GM12878 (cell line): ENCODE data around the gene PDE7B. TPM values are rescaled to one million over a fixed set of nuclear protein-coding genes. Genes with fewer than 3 reads are reported as not detected.

Experiments used
- ATAC-seq: fragments of 200-7000 bp; cut with Tn5 transposase; 3 replicates; pipeline ENCODE4 v1.9.1; 2020; ENCODE audit warnings: mild to moderate bottlenecking, moderate library complexity
- BruUV-seq: library from RNA; stranded (reverse); fragments of 400-500 nt; replicated peaks from 2 replicates; lab custom pipeline; 2021; lab: Mats Ljungman, UMichigan
- CTCF ChIA-PET: fragments of 300-600 bp; sonication (Branson Sonifier 250); formaldehyde crosslinking; extraction: SDS; loops from one replicate; lab custom pipeline; 2021; ENCODE audit warnings: inconsistent platforms; lab: Yijun Ruan, JAX
- POLR2A ChIA-PET: fragments of 350-600 bp; formaldehyde crosslinking; extraction: SDS; loops from one replicate; lab custom pipeline; 2021; ENCODE audit warnings: inconsistent platforms; lab: Charles Lee
- RAD21 ChIA-PET: fragments of 300-600 bp; sonication (Branson Sonifier 250); formaldehyde crosslinking; loops from one replicate; lab custom pipeline; 2023; ENCODE audit warnings: antibody characterized with exemption; ENCODE audit not compliant: unreplicated experiment; lab: Charles Lee
- SMC1A ChIA-PET: fragments of 300-600 bp; sonication (Branson Sonifier 250); formaldehyde crosslinking; loops from one replicate; lab custom pipeline; 2023; ENCODE audit not compliant: unreplicated experiment, uncharacterized antibody; lab: Charles Lee
- DNase-seq: peaks from one replicate; pipeline ENCODE4 v3.0.0-alpha.2; 2011; ENCODE audit warnings: low read depth, low spot score
- FAIRE-seq: peaks from 3 replicates; lab custom pipeline; 2011; peaks lifted over from hg19 to GRCh38; lab: Jason Lieb, UNC
- H2AFZ ChIP-seq: 2 replicates; pipeline ENCODE4 v1.6.0; 2011; ENCODE audit warnings: low read depth, low read length, control low read depth; ENCODE audit not compliant: control insufficient read depth
- H3K27ac ChIP-seq: 2 replicates; pipeline ENCODE4 v1.5.1; 2011; ENCODE audit warnings: control low read depth; ENCODE audit not compliant: control insufficient read depth, insufficient read depth
- H3K27me3 ChIP-seq, 2 experiments: replicated peaks in 1 of 2; 2 replicates each; pipeline versions ENCODE4 v1.6.0 to v1.6.1; 2011; ENCODE audit warnings: low read length in 1 of 2; ENCODE audit not compliant: control insufficient read depth in 2 of 2, insufficient read depth in 2 of 2
- H3K36me3 ChIP-seq, 2 experiments: 2 replicates each; pipeline ENCODE4 v1.5.1; 2011; ENCODE audit warnings: low read length in 1 of 2; ENCODE audit not compliant: control insufficient read depth in 2 of 2, insufficient read depth in 2 of 2
- H3K4me1 ChIP-seq: 2 replicates; pipeline ENCODE4 v1.6.1; 2011; ENCODE audit warnings: mild to moderate bottlenecking, low read length, moderate library complexity, mixed read lengths; ENCODE audit not compliant: control insufficient read depth, insufficient read depth
- H3K4me2 ChIP-seq: 2 replicates; pipeline ENCODE4 v1.6.0; 2011; ENCODE audit warnings: control low read depth; ENCODE audit not compliant: control insufficient read depth, insufficient read depth
- H3K4me3 ChIP-seq: fragments of 200-600 bp; sonication (generic); 2 replicates; pipeline ENCODE4 v1.5.1; 2016
- H3K79me2 ChIP-seq: 2 replicates; pipeline ENCODE4 v1.6.0; 2011; ENCODE audit warnings: low read length; ENCODE audit not compliant: control insufficient read depth, insufficient read depth
- H3K9ac ChIP-seq: 2 replicates; pipeline ENCODE4 v1.8.0; 2011; ENCODE audit warnings: low read length, control low read depth, mixed read lengths; ENCODE audit not compliant: control insufficient read depth, insufficient read depth
- H3K9me3 ChIP-seq: replicated peaks from 3 replicates; pipeline ENCODE4 v1.5.1; 2011; ENCODE audit warnings: mild to moderate bottlenecking, low read length; ENCODE audit not compliant: control insufficient read depth, insufficient read depth
- H4K20me1 ChIP-seq: 2 replicates; pipeline ENCODE4 v1.6.0; 2011; ENCODE audit not compliant: control insufficient read depth, insufficient read depth
- CREM ChIP-seq: IDR thresholded peaks from 2 replicates; pipeline ENCODE4 v1.6.1; 2014; ENCODE audit warnings: antibody characterized with exemption, low read depth
- EZH2 ChIP-seq: IDR thresholded peaks from 2 replicates; pipeline ENCODE4 v1.6.1; 2012; ENCODE audit warnings: low read depth, mild to moderate bottlenecking, control low read depth, inconsistent platforms, low read length, borderline replicate concordance; ENCODE audit not compliant: control insufficient read depth
- HDAC2 ChIP-seq: fragments of 200-600 bp; sonication (generic); IDR thresholded peaks from 2 replicates; pipeline ENCODE4 v1.6.1; 2017
- MXI1 ChIP-seq: fragments of 150-350 bp; IDR thresholded peaks from 2 replicates; pipeline ENCODE4 v1.6.1; 2011; ENCODE audit warnings: low read depth, mild to moderate bottlenecking, inconsistent platforms, low read length, improper control_type of control experiment
- POLR2AphosphoS5 ChIP-seq: IDR thresholded peaks from 2 replicates; pipeline ENCODE4 v1.6.1; 2011; ENCODE audit warnings: mild to moderate bottlenecking, low read length, inconsistent platforms
- RB1 ChIP-seq: fragments of 450-650 bp; formaldehyde crosslinking; IDR thresholded peaks from 2 replicates; pipeline ENCODE4 v1.6.1; 2017; ENCODE audit warnings: mild to moderate bottlenecking, borderline replicate concordance
- SREBF2 ChIP-seq: IDR thresholded peaks from 2 replicates; pipeline ENCODE4 v1.6.1; 2012; ENCODE audit warnings: mild to moderate bottlenecking, low read length
- STAT3 ChIP-seq: IDR thresholded peaks from 2 replicates; pipeline ENCODE4 v1.6.1; 2011; ENCODE audit warnings: low read depth, low read length, improper control_type of control experiment
- YY1 ChIP-seq: IDR thresholded peaks from 2 replicates; pipeline ENCODE4 v1.6.1; 2011; ENCODE audit warnings: low read depth, mild to moderate bottlenecking, low read length
- ZNF384 ChIP-seq: IDR thresholded peaks from 2 replicates; pipeline ENCODE4 v1.6.1; 2012; ENCODE audit warnings: low read depth, mild to moderate bottlenecking, low read length, improper control_type of control experiment, borderline replicate concordance
- WGBS: methylation state at CpG from one replicate; pipeline ENCODE4 v1.1.6; 2016; ENCODE audit warnings: low lambda C conversion rate; ENCODE audit not compliant: insufficient replicate concordance, insufficient coverage; ENCODE audit errors: missing lambda C conversion rate; 5-methylcytosine and 5-hydroxymethylcytosine counted together
- in situ Hi-C: fragments of 300-500 bp; cut with MboI; formaldehyde crosslinking; loops from 9 replicates; pipeline ENCODE4 v1.14.3; 2018; ENCODE audit warnings: mixed read lengths
- intact Hi-C: fragments of 100-400 bp; cut with micrococcal nuclease; formaldehyde crosslinking; loops from one replicate; pipeline ENCODE4 v1.14.2; 2022; ENCODE audit not compliant: unreplicated experiment
- polyA plus RNA-seq, 11 experiments: library from polyadenylated mRNA; depleted of rRNA in 4 of 11; unstranded in 6 of 11; stranded (reverse) in 5 of 11; fragments of >200 nt; fragmentation: Nextera tagmentation in 4 of 11; fragmentation: Illumina TruSeq in 1 of 11; extraction: Ambion mirVana in 4 of 11; extraction: Trizol in 1 of 11; gene quantifications; 1 replicate in 1 of 11; 2 replicates in 10 of 11; pipeline versions ENCODE4 v1.2.1 to v1.2.3, GENCODE V29; 2011 to 2016; ENCODE audit warnings: inconsistent platforms in 2 of 11, missing spikeins in 2 of 11, low read depth in 1 of 11
- total RNA-seq, 4 experiments: library from RNA; depleted of rRNA in 3 of 4; stranded (reverse); fragments of >200 nt in 3 of 4; fragmentation: Illumina TruSeq in 1 of 4; extraction: Trizol in 1 of 4; gene quantifications; 2 replicates each; pipeline versions ENCODE4 v1.2.1 to v1.2.3, GENCODE V29; 2013 to 2021
- TF ChIP-seq, protein P1 (sequence below): IDR thresholded peaks from 2 replicates; pipeline ENCODE4 v1.6.1; 2012; ENCODE audit warnings: improper control_type of control experiment, low read depth, low read length; ENCODE audit not compliant: insufficient replicate concordance
- TF ChIP-seq, protein P2 (sequence below): fragments of 450-650 bp; formaldehyde crosslinking; IDR thresholded peaks from 2 replicates; pipeline ENCODE4 v1.4.0; 2020; ENCODE audit warnings: mild to moderate bottlenecking, moderate library complexity
- TF ChIP-seq, protein P3 (sequence below): fragments of 450-650 bp; formaldehyde crosslinking; IDR thresholded peaks from 2 replicates; pipeline ENCODE4 v1.4.0; 2022; ENCODE audit warnings: mild to moderate bottlenecking, moderate library complexity

PDE7B gene
- total and polyA plus RNA-seq, 10 of the 15 experiments (the other 5 are each of a cell fraction or from before 2014, with no cell fraction given) = not detected

DNA sequence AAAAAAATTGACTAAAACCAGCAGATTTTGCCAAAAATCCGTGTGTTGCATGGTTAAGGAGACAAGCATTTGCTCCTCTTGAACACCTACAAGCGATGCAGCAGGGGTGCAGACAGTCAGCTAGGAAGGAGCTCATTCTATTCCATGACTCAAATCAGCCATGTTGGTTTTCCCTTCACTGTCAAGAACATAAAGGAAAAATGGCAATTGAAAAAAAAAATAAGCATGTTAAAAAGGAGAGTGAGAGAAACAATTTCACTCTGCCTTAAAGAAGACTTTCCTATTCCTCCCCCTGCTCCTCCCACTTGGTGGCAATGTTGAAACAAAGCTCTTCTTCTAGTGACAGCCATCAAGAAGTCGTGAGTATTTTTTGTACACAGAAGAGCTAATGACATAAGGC, 283.2 kb downstream of the PDE7B start:
- no peaks in the 10 kb centered on the region for H3K79me2 ChIP-seq
- H3K4me1 ChIP-seq = no peaks in the 10 kb centered on the region
- RAD21 ChIA-PET = no interaction called here
- SMC1A ChIA-PET = no interaction called here
- ATAC-seq (no peak), FAIRE-seq (no peak), DNase-seq (no peak)
- WGBS = 30% methylated on average over 3 of the region's 3 CpGs
- no peaks in the 10 kb centered on the region for H3K9me3 ChIP-seq
- no peak overlapping the region for H3K4me2 ChIP-seq
- CTCF ChIA-PET = interaction anchor here (0.6 kb wide), 1 partner anchor 17 kb away, joined by 3 read pairs; no protein-coding TSS in a partner anchor
- no peaks in the 10 kb centered on the region for H3K36me3 ChIP-seq
- no peak overlapping the region for H3K27ac ChIP-seq
- POLR2A ChIA-PET = interaction anchor here (0.7 kb wide), 2 partner anchors 25 to 542 kb away, joined by 4 read pairs; no protein-coding TSS in a partner anchor
- no peaks in the 10 kb centered on the region for H4K20me1 ChIP-seq
- no peak overlapping the region for H3K9ac ChIP-seq
- in situ Hi-C loops = no loop called here
- intact Hi-C loops = no loop called here
- BruUV-seq = no TSS peak
- H3K27me3 ChIP-seq = no peaks in the 10 kb centered on the region
- no peak overlapping the region for H2AFZ ChIP-seq
- no peak overlapping the region for H3K4me3 ChIP-seq
- TF ChIP-seq CREM (no peak), ZNF384 (no peak), RB1 (no peak), MXI1 (no peak), HDAC2 (no peak), EZH2 (no peak), STAT3 (no peak), SREBF2 (no peak), YY1 (no peak), POLR2AphosphoS5 (no peak)
- TF ChIP-seq, protein P1, sequence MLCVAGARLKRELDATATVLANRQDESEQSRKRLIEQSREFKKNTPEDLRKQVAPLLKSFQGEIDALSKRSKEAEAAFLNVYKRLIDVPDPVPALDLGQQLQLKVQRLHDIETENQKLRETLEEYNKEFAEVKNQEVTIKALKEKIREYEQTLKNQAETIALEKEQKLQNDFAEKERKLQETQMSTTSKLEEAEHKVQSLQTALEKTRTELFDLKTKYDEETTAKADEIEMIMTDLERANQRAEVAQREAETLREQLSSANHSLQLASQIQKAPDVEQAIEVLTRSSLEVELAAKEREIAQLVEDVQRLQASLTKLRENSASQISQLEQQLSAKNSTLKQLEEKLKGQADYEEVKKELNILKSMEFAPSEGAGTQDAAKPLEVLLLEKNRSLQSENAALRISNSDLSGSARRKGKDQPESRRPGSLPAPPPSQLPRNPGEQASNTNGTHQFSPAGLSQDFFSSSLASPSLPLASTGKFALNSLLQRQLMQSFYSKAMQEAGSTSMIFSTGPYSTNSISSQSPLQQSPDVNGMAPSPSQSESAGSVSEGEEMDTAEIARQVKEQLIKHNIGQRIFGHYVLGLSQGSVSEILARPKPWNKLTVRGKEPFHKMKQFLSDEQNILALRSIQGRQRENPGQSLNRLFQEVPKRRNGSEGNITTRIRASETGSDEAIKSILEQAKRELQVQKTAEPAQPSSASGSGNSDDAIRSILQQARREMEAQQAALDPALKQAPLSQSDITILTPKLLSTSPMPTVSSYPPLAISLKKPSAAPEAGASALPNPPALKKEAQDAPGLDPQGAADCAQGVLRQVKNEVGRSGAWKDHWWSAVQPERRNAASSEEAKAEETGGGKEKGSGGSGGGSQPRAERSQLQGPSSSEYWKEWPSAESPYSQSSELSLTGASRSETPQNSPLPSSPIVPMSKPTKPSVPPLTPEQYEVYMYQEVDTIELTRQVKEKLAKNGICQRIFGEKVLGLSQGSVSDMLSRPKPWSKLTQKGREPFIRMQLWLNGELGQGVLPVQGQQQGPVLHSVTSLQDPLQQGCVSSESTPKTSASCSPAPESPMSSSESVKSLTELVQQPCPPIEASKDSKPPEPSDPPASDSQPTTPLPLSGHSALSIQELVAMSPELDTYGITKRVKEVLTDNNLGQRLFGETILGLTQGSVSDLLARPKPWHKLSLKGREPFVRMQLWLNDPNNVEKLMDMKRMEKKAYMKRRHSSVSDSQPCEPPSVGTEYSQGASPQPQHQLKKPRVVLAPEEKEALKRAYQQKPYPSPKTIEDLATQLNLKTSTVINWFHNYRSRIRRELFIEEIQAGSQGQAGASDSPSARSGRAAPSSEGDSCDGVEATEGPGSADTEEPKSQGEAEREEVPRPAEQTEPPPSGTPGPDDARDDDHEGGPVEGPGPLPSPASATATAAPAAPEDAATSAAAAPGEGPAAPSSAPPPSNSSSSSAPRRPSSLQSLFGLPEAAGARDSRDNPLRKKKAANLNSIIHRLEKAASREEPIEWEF = no peak
- TF ChIP-seq, protein P2, sequence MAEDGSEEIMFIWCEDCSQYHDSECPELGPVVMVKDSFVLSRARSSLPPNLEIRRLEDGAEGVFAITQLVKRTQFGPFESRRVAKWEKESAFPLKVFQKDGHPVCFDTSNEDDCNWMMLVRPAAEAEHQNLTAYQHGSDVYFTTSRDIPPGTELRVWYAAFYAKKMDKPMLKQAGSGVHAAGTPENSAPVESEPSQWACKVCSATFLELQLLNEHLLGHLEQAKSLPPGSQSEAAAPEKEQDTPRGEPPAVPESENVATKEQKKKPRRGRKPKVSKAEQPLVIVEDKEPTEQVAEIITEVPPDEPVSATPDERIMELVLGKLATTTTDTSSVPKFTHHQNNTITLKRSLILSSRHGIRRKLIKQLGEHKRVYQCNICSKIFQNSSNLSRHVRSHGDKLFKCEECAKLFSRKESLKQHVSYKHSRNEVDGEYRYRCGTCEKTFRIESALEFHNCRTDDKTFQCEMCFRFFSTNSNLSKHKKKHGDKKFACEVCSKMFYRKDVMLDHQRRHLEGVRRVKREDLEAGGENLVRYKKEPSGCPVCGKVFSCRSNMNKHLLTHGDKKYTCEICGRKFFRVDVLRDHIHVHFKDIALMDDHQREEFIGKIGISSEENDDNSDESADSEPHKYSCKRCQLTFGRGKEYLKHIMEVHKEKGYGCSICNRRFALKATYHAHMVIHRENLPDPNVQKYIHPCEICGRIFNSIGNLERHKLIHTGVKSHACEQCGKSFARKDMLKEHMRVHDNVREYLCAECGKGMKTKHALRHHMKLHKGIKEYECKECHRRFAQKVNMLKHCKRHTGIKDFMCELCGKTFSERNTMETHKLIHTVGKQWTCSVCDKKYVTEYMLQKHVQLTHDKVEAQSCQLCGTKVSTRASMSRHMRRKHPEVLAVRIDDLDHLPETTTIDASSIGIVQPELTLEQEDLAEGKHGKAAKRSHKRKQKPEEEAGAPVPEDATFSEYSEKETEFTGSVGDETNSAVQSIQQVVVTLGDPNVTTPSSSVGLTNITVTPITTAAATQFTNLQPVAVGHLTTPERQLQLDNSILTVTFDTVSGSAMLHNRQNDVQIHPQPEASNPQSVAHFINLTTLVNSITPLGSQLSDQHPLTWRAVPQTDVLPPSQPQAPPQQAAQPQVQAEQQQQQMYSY = no peak
- TF ChIP-seq, protein P3, sequence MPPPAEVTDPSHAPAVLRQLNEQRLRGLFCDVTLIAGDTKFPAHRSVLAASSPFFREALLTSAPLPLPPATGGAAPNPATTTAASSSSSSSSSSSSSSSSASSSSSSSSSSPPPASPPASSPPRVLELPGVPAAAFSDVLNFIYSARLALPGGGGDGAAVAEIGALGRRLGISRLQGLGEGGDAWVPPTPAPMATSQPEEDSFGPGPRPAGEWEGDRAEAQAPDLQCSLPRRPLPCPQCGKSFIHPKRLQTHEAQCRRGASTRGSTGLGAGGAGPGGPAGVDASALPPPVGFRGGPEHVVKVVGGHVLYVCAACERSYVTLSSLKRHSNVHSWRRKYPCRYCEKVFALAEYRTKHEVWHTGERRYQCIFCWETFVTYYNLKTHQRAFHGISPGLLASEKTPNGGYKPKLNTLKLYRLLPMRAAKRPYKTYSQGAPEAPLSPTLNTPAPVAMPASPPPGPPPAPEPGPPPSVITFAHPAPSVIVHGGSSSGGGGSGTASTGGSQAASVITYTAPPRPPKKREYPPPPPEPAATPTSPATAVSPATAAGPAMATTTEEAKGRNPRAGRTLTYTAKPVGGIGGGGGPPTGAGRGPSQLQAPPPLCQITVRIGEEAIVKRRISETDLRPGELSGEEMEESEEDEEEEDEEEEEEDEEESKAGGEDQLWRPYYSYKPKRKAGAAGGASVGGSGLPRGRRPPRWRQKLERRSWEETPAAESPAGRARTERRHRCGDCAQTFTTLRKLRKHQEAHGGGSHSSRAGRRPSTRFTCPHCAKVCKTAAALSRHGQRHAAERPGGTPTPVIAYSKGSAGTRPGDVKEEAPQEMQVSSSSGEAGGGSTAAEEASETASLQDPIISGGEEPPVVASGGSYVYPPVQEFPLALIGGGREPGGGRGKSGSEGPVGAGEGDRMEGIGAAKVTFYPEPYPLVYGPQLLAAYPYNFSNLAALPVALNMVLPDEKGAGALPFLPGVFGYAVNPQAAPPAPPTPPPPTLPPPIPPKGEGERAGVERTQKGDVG (CRISPR knock-in tag) = no peak
